ENCODE measurements around the gene NAA10.

NAA10 gene

GRCh38 chrX:153950127-153950526 is 15.3 kb upstream of the NAA10 start:
- H3K27ac ChIP-seq (ENCODE audit: low read depth, low read length): no peak overlapping the region
- no peak overlapping the region for H3K9ac ChIP-seq (ENCODE audit: low read length)
- no peak overlapping the region for H2BK5ac ChIP-seq (ENCODE audit: low read depth, low read length, poor library complexity)

GRCh38 chrX:153948847-153949805 is 14.3 kb upstream of the NAA10 start:
- Histone ChIP-seq H3K27ac (ENCODE audit: low read depth, low read length) (no peak overlapping the region), H3K4me3 (ENCODE audit: low read depth, low read length) (no peak overlapping the region), H2BK12ac (ENCODE audit: low read length) (no peak overlapping the region), H3K79me2 (ENCODE audit: control insufficient read depth, insufficient read depth, low read length, poor library complexity) (no peaks in the 10 kb centered on the region), H4K91ac (ENCODE audit: low read depth, low read length) (no peak overlapping the region), H2AFZ (ENCODE audit: insufficient read depth, low read length, poor library complexity) (no peak overlapping the region), H2AK5ac (ENCODE audit: low read length) (no peak overlapping the region), H3K79me1 (ENCODE audit: low read length) (no peaks in the 10 kb centered on the region), H3K9ac (ENCODE audit: low read length) (no peak overlapping the region), H3K36me3 (ENCODE audit: control insufficient read depth in 1 of 2, insufficient read depth in 2 of 2, low read length in 2 of 2) (peaks cover 61 to 64% of the 10 kb centered on the region in 2 experiments), H3K4me2 (ENCODE audit: low read length) (no peak overlapping the region), H3K27me3 (ENCODE audit: insufficient read depth, low read length) (no peaks in the 10 kb centered on the region), H4K8ac (ENCODE audit: low read depth, low read length) (no peak overlapping the region), H4K12ac (ENCODE audit: low read depth, low read length) (no peak overlapping the region), H2BK5ac (ENCODE audit: low read depth, low read length, poor library complexity) (no peak overlapping the region), H3K4me1 (ENCODE audit: control insufficient read depth in 1 of 2, insufficient read depth in 2 of 2, low read length in 2 of 2) (peaks cover 0 to 2% of the 10 kb centered on the region in 2 experiments), H2BK120ac (ENCODE audit: insufficient read depth, low read length, poor library complexity) (no peak overlapping the region), H3K18ac (ENCODE audit: low read length) (no peak overlapping the region), H3K4ac (ENCODE audit: low read depth, low read length) (no peak overlapping the region), H3K23ac (ENCODE audit: low read length) (no peak overlapping the region), H3K9me3 (ENCODE audit: insufficient read depth, low read depth, low read length) (no peaks in the 10 kb centered on the region), H3K14ac (ENCODE audit: low read length) (no peak overlapping the region)
- no CpG with 5 or more reads among the region's 30 CpGs for WGBS (ENCODE audit: extremely low coverage, insufficient coverage, insufficient read length)
- DNase-seq: no peak

More at GRCh38 chrX:153950127-153950526, 15.3 kb upstream of the NAA10 start:
- Histone ChIP-seq H3K9me3 (ENCODE audit: insufficient read depth, low read depth, low read length) (no peaks in the 10 kb centered on the region), H3K79me2 (ENCODE audit: control insufficient read depth, insufficient read depth, low read length, poor library complexity) (no peaks in the 10 kb centered on the region), H2AK5ac (ENCODE audit: low read length) (no peak overlapping the region), H4K12ac (ENCODE audit: low read depth, low read length) (no peak overlapping the region), H3K23ac (ENCODE audit: low read length) (no peak overlapping the region), H3K14ac (ENCODE audit: low read length) (no peak overlapping the region), H4K91ac (ENCODE audit: low read depth, low read length) (no peak overlapping the region), H3K36me3 (ENCODE audit: control insufficient read depth in 1 of 2, insufficient read depth in 2 of 2, low read length in 2 of 2) (peaks cover 71 to 74% of the 10 kb centered on the region in 2 experiments), H3K4me2 (ENCODE audit: low read length) (no peak overlapping the region), H2BK12ac (ENCODE audit: low read length) (no peak overlapping the region), H3K27me3 (ENCODE audit: insufficient read depth, low read length) (no peaks in the 10 kb centered on the region), H2AFZ (ENCODE audit: insufficient read depth, low read length, poor library complexity) (no peak overlapping the region), H3K4ac (ENCODE audit: low read depth, low read length) (no peak overlapping the region), H4K8ac (ENCODE audit: low read depth, low read length) (no peak overlapping the region), H2BK120ac (ENCODE audit: insufficient read depth, low read length, poor library complexity) (no peak overlapping the region), H3K18ac (ENCODE audit: low read length) (no peak overlapping the region), H3K4me3 (ENCODE audit: low read depth, low read length) (no peak overlapping the region), H3K4me1 (ENCODE audit: control insufficient read depth in 1 of 2, insufficient read depth in 2 of 2, low read length in 2 of 2) (no peaks in the 10 kb centered on the region), H3K79me1 (ENCODE audit: low read length) (no peaks in the 10 kb centered on the region)
- DNase-seq: peak in 1 of 2 donors; percentile 19
- WGBS (ENCODE audit: extremely low coverage, insufficient coverage, insufficient read length): no CpG with 5 or more reads among the region's 19 CpGs

- Histone ChIP-seq H3K4ac (ENCODE audit: low read depth, low read length) (no peak overlapping the region), H2AFZ (ENCODE audit: insufficient read depth, low read length, poor library complexity) (no peak overlapping the region), H3K4me3 (ENCODE audit: low read depth, low read length) (no peak overlapping the region), H3K36me3 (ENCODE audit: control insufficient read depth in 1 of 2, insufficient read depth in 2 of 2, low read length in 2 of 2) (peaks cover 50 to 53% of the 10 kb centered on the region in 2 experiments), H4K8ac (ENCODE audit: low read depth, low read length) (no peak overlapping the region), H2BK5ac (ENCODE audit: low read depth, low read length, poor library complexity) (no peak overlapping the region), H2BK120ac (ENCODE audit: insufficient read depth, low read length, poor library complexity) (no peak overlapping the region), H2AK5ac (ENCODE audit: low read length) (no peak overlapping the region), H3K79me2 (ENCODE audit: control insufficient read depth, insufficient read depth, low read length, poor library complexity) (no peaks in the 10 kb centered on the region), H3K9ac (ENCODE audit: low read length) (no peak overlapping the region), H3K18ac (ENCODE audit: low read length) (no peak overlapping the region), H4K12ac (ENCODE audit: low read depth, low read length) (no peak overlapping the region), H3K27me3 (ENCODE audit: insufficient read depth, low read length) (no peaks in the 10 kb centered on the region), H4K91ac (ENCODE audit: low read depth, low read length) (no peak overlapping the region), H3K9me3 (ENCODE audit: insufficient read depth, low read depth, low read length) (no peaks in the 10 kb centered on the region), H3K14ac (ENCODE audit: low read length) (no peak overlapping the region), H3K27ac (ENCODE audit: low read depth, low read length) (no peak overlapping the region), H3K4me2 (ENCODE audit: low read length) (no peak overlapping the region), H3K79me1 (ENCODE audit: low read length) (no peaks in the 10 kb centered on the region), H2BK12ac (ENCODE audit: low read length) (no peak overlapping the region), H3K4me1 (ENCODE audit: control insufficient read depth in 1 of 2, insufficient read depth in 2 of 2, low read length in 2 of 2) (peaks cover 0 to 2% of the 10 kb centered on the region in 2 experiments), H3K23ac (ENCODE audit: low read length) (no peak overlapping the region)
- WGBS (ENCODE audit: extremely low coverage, insufficient coverage, insufficient read length): no CpG with 5 or more reads among the region's 10 CpGs
- DNase-seq: no peak
Observed at GRCh38 chrX:153948002-153948466, 13.2 kb upstream of the NAA10 start.

- Histone ChIP-seq H3K4ac (ENCODE audit: low read depth, low read length) (no peak overlapping the region), H3K4me1 (ENCODE audit: control insufficient read depth in 1 of 2, insufficient read depth in 2 of 2, low read length in 2 of 2) (peaks cover 0 to 2% of the 10 kb centered on the region in 2 experiments), H2BK12ac (ENCODE audit: low read length) (no peak overlapping the region), H2BK5ac (ENCODE audit: low read depth, low read length, poor library complexity) (no peak overlapping the region), H2BK120ac (ENCODE audit: insufficient read depth, low read length, poor library complexity) (no peak overlapping the region), H3K14ac (ENCODE audit: low read length) (no peak overlapping the region), H3K27me3 (ENCODE audit: insufficient read depth, low read length) (no peaks in the 10 kb centered on the region), H2AFZ (ENCODE audit: insufficient read depth, low read length, poor library complexity) (no peak overlapping the region), H3K18ac (ENCODE audit: low read length) (no peak overlapping the region), H3K4me2 (ENCODE audit: low read length) (no peak overlapping the region), H3K4me3 (ENCODE audit: low read depth, low read length) (no peak overlapping the region), H3K9me3 (ENCODE audit: insufficient read depth, low read depth, low read length) (no peaks in the 10 kb centered on the region), H3K9ac (ENCODE audit: low read length) (no peak overlapping the region), H3K79me2 (ENCODE audit: control insufficient read depth, insufficient read depth, low read length, poor library complexity) (no peaks in the 10 kb centered on the region), H3K27ac (ENCODE audit: low read depth, low read length) (no peak overlapping the region), H2AK5ac (ENCODE audit: low read length) (no peak overlapping the region), H3K79me1 (ENCODE audit: low read length) (no peaks in the 10 kb centered on the region), H4K8ac (ENCODE audit: low read depth, low read length) (no peak overlapping the region), H4K91ac (ENCODE audit: low read depth, low read length) (no peak overlapping the region), H3K36me3 (ENCODE audit: control insufficient read depth in 1 of 2, insufficient read depth in 2 of 2, low read length in 2 of 2) (peaks cover 41 to 44% of the 10 kb centered on the region in 2 experiments), H4K12ac (ENCODE audit: low read depth, low read length) (peak overlapping the region; percentile 54), H3K23ac (ENCODE audit: low read length) (no peak overlapping the region)
- peak; percentile 69 to 93 for DNase-seq
- WGBS (ENCODE audit: extremely low coverage, insufficient coverage, insufficient read length): no CpG with 5 or more reads among the region's 19 CpGs
Observed at GRCh38 chrX:153947009-153947769, 12.4 kb upstream of the NAA10 start.
